Measurements from ENCODE around the gene ATOX1.
"Not testable (repeated sequence)": the region's sequence is repeated elsewhere in the genome, so short reads cannot be mapped to it uniquely, and the experiment has no call there.

ATOX1 gene

GRCh38 chr5:151758430-151759241 lies at the start of gene ATOX1:
ATOX1 (minus strand) TSS chr5:151758631; CDS start chr5:151758551, 80 bp downstream.
- peak; percentile 51 for DNase-seq

GRCh38 chr5:151805414-151806223 lies 47.2 kb upstream of the ATOX1 start:
- no peak for DNase-seq

GRCh38 chr5:151800532-151800931 lies 42.1 kb upstream of the ATOX1 start:
- no peak for DNase-seq

GRCh38 chr5:151799407-151799806 lies 41.0 kb upstream of the ATOX1 start:
- DNase-seq, result no peak

GRCh38 chr5:151798674-151799073 lies 40.2 kb upstream of the ATOX1 start:
- DNase-seq, result no peak

GRCh38 chr5:151795426-151795825 lies 37.0 kb upstream of the ATOX1 start:
- no peak for DNase-seq

- no peak for DNase-seq
Observed at GRCh38 chr5:151793358-151793757, 34.9 kb upstream of the ATOX1 start.

- DNase-seq, result no peak
Observed at GRCh38 chr5:151787817-151788216, 29.4 kb upstream of the ATOX1 start.

- no peak for DNase-seq
Observed at GRCh38 chr5:151786468-151786867, 28.0 kb upstream of the ATOX1 start.

- no peak for DNase-seq
Observed at GRCh38 chr5:151784141-151784540, 25.7 kb upstream of the ATOX1 start.

GRCh38 chr5:151783664-151784063 lies 25.2 kb upstream of the ATOX1 start:
- not testable (repeated sequence) for DNase-seq

GRCh38 chr5:151781201-151781600 lies 22.8 kb upstream of the ATOX1 start:
- no peak for DNase-seq

GRCh38 chr5:151780348-151780747 lies 21.9 kb upstream of the ATOX1 start:
- DNase-seq, result no peak

GRCh38 chr5:151779531-151780125 lies 21.2 kb upstream of the ATOX1 start:
- no peak for DNase-seq

GRCh38 chr5:151775025-151775606 lies 16.7 kb upstream of the ATOX1 start:
- no peak for DNase-seq

- DNase-seq, result no peak
Observed at GRCh38 chr5:151773951-151774350, 15.5 kb upstream of the ATOX1 start.

- DNase-seq, result no peak
Observed at GRCh38 chr5:151772846-151773561, 14.6 kb upstream of the ATOX1 start.

GRCh38 chr5:151772029-151772845 lies 13.8 kb upstream of the ATOX1 start:
- DNase-seq, result no peak

- peak; percentile 99 for DNase-seq
Observed at GRCh38 chr5:151771259-151772028, 13.0 kb upstream of the ATOX1 start, which contains the start of gene G3BP1. G3BP1 (plus strand) TSS chr5:151771954; CDS start chr5:151786621, 14,667 bp downstream.

- DNase-seq, result peak; percentile 60
Observed at GRCh38 chr5:151770383-151771258, 12.2 kb upstream of the ATOX1 start.

Measured in SHP77 treated with DMSO at 0.1 percent for 48 hours (cell line).